Effector memory CD4-positive, alpha-beta T cell (primary cell): ENCODE results near the gene PTGFR.

Experiments
- DNase-seq, 3 donors: peaks; one replicate each; pipeline ENCODE4 v3.0.0-alpha.2; 2020
- H3K27ac ChIP-seq: 2 replicates; pipeline ENCODE4 v1.7.0; 2013; ENCODE audit warnings: mild to moderate bottlenecking, low read length, moderate library complexity; ENCODE audit not compliant: insufficient read depth, poor library complexity, severe bottlenecking
- H3K27me3 ChIP-seq: replicated peaks from 2 replicates; pipeline ENCODE4 v1.7.0; 2013; ENCODE audit warnings: mild to moderate bottlenecking, low read length; ENCODE audit not compliant: insufficient read depth, control insufficient read depth, poor library complexity, severe bottlenecking
- H3K36me3 ChIP-seq: 2 replicates; pipeline ENCODE4 v1.7.0; 2013; ENCODE audit warnings: mild to moderate bottlenecking, low read length, moderate library complexity; ENCODE audit not compliant: control insufficient read depth, insufficient read depth
- H3K4me1 ChIP-seq: 2 replicates; pipeline ENCODE4 v1.7.0; 2013; ENCODE audit warnings: low read length, mild to moderate bottlenecking; ENCODE audit not compliant: control insufficient read depth, insufficient read depth, poor library complexity, severe bottlenecking
- H3K4me3 ChIP-seq: 2 replicates; pipeline ENCODE4 v1.7.0; 2013; ENCODE audit warnings: low read length, low read depth, mild to moderate bottlenecking; ENCODE audit not compliant: insufficient read depth, poor library complexity, severe bottlenecking
- H3K9me3 ChIP-seq: 2 replicates; pipeline ENCODE4 v1.7.0; 2013; ENCODE audit warnings: mild to moderate bottlenecking, low read length, moderate library complexity; ENCODE audit not compliant: control insufficient read depth

PTGFR gene

GRCh38 chr1:78541479-78541878 lies 50.7 kb downstream of the PTGFR start:
- H3K4me1 ChIP-seq, result no peaks in the 10 kb centered on the region
- H3K36me3 ChIP-seq, result no peaks in the 10 kb centered on the region
- no peak overlapping the region for H3K27ac ChIP-seq
- no peaks in the 10 kb centered on the region for H3K9me3 ChIP-seq
- H3K4me3 ChIP-seq, result no peak overlapping the region
- no peak for DNase-seq
- no peaks in the 10 kb centered on the region for H3K27me3 ChIP-seq

- Histone ChIP-seq H3K9me3 (no peaks in the 10 kb centered on the region), H3K27me3 (no peaks in the 10 kb centered on the region), H3K4me3 (no peak overlapping the region), H3K27ac (no peak overlapping the region), H3K4me1 (no peaks in the 10 kb centered on the region), H3K36me3 (no peaks in the 10 kb centered on the region)
- no peak for DNase-seq
These were observed 53.3 kb downstream of the PTGFR start for GRCh38 chr1:78543941-78544643.

- no peak for DNase-seq
- Histone ChIP-seq H3K4me1 (no peaks in the 10 kb centered on the region), H3K4me3 (no peak overlapping the region), H3K9me3 (no peaks in the 10 kb centered on the region), H3K27ac (no peak overlapping the region), H3K36me3 (no peaks in the 10 kb centered on the region), H3K27me3 (no peaks in the 10 kb centered on the region)
These were observed 56.3 kb downstream of the PTGFR start for GRCh38 chr1:78547081-78547480.

- H3K9me3 ChIP-seq, result no peaks in the 10 kb centered on the region
- H3K4me3 ChIP-seq, result no peak overlapping the region
- no peaks in the 10 kb centered on the region for H3K4me1 ChIP-seq
- no peaks in the 10 kb centered on the region for H3K36me3 ChIP-seq
- DNase-seq, result no peak
- H3K27me3 ChIP-seq, result no peaks in the 10 kb centered on the region
- H3K27ac ChIP-seq, result no peak overlapping the region
These were observed 58.6 kb downstream of the PTGFR start for GRCh38 chr1:78549331-78549730.

GRCh38 chr1:78549891-78550290 lies 59.1 kb downstream of the PTGFR start:
- Histone ChIP-seq H3K27ac (no peak overlapping the region), H3K4me1 (no peaks in the 10 kb centered on the region), H3K27me3 (no peaks in the 10 kb centered on the region), H3K36me3 (no peaks in the 10 kb centered on the region), H3K4me3 (no peak overlapping the region), H3K9me3 (no peaks in the 10 kb centered on the region)
- DNase-seq, result no peak

- no peaks in the 10 kb centered on the region for H3K9me3 ChIP-seq
- no peak overlapping the region for H3K27ac ChIP-seq
- H3K27me3 ChIP-seq, result no peaks in the 10 kb centered on the region
- no peaks in the 10 kb centered on the region for H3K36me3 ChIP-seq
- no peaks in the 10 kb centered on the region for H3K4me1 ChIP-seq
- no peak overlapping the region for H3K4me3 ChIP-seq
- no peak for DNase-seq
These were observed 63.1 kb downstream of the PTGFR start for GRCh38 chr1:78553859-78554258.

- H3K27me3 ChIP-seq, result no peaks in the 10 kb centered on the region
- no peaks in the 10 kb centered on the region for H3K9me3 ChIP-seq
- DNase-seq, result no peak
- no peak overlapping the region for H3K27ac ChIP-seq
- no peaks in the 10 kb centered on the region for H3K4me1 ChIP-seq
- H3K36me3 ChIP-seq, result no peaks in the 10 kb centered on the region
- no peak overlapping the region for H3K4me3 ChIP-seq
These were observed 64.1 kb downstream of the PTGFR start for GRCh38 chr1:78554840-78555239.

GRCh38 chr1:78559680-78560079 lies 68.9 kb downstream of the PTGFR start:
- no peaks in the 10 kb centered on the region for H3K27me3 ChIP-seq
- DNase-seq, result no peak
- no peaks in the 10 kb centered on the region for H3K4me1 ChIP-seq
- H3K36me3 ChIP-seq, result no peaks in the 10 kb centered on the region
- no peak overlapping the region for H3K4me3 ChIP-seq
- H3K9me3 ChIP-seq, result no peaks in the 10 kb centered on the region
- H3K27ac ChIP-seq, result no peak overlapping the region

GRCh38 chr1:78560811-78561210 lies 70.0 kb downstream of the PTGFR start:
- no peaks in the 10 kb centered on the region for H3K36me3 ChIP-seq
- H3K27ac ChIP-seq, result no peak overlapping the region
- H3K4me1 ChIP-seq, result no peaks in the 10 kb centered on the region
- H3K27me3 ChIP-seq, result no peaks in the 10 kb centered on the region
- no peak overlapping the region for H3K4me3 ChIP-seq
- H3K9me3 ChIP-seq, result no peaks in the 10 kb centered on the region
- no peak for DNase-seq

GRCh38 chr1:78561856-78562255 lies 71.1 kb downstream of the PTGFR start:
- H3K4me3 ChIP-seq, result no peak overlapping the region
- H3K36me3 ChIP-seq, result no peaks in the 10 kb centered on the region
- no peak for DNase-seq
- H3K27ac ChIP-seq, result no peak overlapping the region
- H3K9me3 ChIP-seq, result no peaks in the 10 kb centered on the region
- H3K4me1 ChIP-seq, result no peaks in the 10 kb centered on the region
- H3K27me3 ChIP-seq, result no peaks in the 10 kb centered on the region
